Measurements from ENCODE around the gene CCSER1.
"Not testable (repeated sequence)": the region's sequence is repeated elsewhere in the genome, so short reads cannot be mapped to it uniquely, and the experiment has no call there.

Gene CCSER1

DNA sequence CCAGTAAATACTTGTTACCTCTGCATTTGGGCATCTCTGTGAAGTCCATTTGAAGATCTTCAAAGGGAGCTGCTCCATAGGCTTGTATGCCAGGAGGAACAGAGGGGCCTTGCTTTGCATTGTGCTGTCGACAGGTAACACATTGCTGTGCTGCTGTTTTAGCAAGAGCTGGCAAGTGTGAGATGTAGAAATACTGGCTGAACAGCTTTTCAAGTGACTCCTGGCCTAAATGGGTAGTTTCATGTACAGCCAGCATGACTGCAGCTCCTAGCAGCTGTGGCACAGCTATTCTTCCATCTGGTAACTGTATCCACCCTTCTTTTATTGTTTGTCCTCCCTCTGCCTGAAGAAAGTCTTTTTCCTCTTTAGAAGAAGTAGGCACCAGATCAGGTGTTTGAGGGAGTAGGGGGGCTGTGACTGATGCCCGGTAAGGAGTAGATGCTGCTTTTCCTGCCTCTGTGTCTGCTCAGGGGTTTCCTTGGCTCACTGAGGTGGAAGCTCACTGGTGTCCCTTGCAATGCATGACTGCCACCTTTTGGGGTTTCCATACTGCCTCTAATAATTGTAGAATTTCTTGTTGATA, 965.3 kb downstream of the CCSER1 start:
- DNase-seq = no peak

- not testable (repeated sequence) for DNase-seq
Measured at GRCh38 chr4:91094220-91094619, 967.0 kb downstream of the CCSER1 start.

GRCh38 chr4:91099666-91100065, 972.5 kb downstream of the CCSER1 start:
- DNase-seq = no peak

GRCh38 chr4:91108751-91109150, 981.6 kb downstream of the CCSER1 start:
- no peak for DNase-seq

- DNase-seq = no peak
Measured at GRCh38 chr4:91111556-91111955, 984.4 kb downstream of the CCSER1 start.

GRCh38 chr4:91113130-91113706, 986.0 kb downstream of the CCSER1 start:
- DNase-seq = no peak

- no peak for DNase-seq
Measured at GRCh38 chr4:91114386-91114785, 987.2 kb downstream of the CCSER1 start.

- DNase-seq = no peak
Measured at GRCh38 chr4:91116861-91117260, 989.7 kb downstream of the CCSER1 start.

- no peak for DNase-seq
Measured at GRCh38 chr4:91118597-91118996, 991.4 kb downstream of the CCSER1 start.

DNA sequence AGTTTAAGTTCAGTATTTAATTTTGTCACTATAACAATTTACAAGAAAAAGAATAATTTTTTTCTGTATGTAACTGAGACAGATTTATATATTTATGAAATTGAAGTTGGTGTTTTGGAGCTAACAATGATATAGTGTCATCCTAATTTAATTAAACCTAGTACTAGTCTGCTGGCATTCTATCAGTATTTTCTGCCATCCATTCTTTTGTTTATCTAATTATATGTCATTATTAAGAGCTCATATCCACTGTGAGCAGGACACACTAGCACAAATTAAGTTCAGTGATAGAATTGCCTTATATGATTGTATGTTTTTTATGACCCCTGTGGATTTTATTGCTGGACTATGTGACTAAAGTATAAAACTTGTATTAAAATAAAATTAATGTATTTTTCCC, 996.5 kb downstream of the CCSER1 start:
- no peak for DNase-seq

GRCh38 chr4:91127192-91127591, 1000.0 kb downstream of the CCSER1 start:
- DNase-seq = no peak

GRCh38 chr4:91127831-91128230, 1000.6 kb downstream of the CCSER1 start:
- DNase-seq = no peak

DNA sequence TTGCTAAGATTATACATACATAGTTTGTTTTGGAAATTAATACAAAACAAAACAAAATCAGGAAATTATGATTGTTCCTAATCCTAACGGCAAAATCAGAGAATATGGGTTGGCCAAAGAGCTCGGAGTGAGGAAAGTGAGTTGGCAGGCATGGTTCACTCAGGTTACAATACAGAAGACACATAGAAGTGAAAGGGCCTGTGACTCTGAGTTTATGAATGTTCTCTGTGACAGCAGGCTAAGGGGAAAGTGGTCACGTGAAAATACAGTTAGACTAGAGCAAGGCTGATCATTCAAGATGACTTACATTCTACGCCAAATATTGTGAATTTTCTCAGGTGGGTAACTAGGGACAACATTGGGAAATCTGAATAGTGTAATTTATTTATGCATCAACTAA, 1001.3 kb downstream of the CCSER1 start:
- DNase-seq = no peak

DNA sequence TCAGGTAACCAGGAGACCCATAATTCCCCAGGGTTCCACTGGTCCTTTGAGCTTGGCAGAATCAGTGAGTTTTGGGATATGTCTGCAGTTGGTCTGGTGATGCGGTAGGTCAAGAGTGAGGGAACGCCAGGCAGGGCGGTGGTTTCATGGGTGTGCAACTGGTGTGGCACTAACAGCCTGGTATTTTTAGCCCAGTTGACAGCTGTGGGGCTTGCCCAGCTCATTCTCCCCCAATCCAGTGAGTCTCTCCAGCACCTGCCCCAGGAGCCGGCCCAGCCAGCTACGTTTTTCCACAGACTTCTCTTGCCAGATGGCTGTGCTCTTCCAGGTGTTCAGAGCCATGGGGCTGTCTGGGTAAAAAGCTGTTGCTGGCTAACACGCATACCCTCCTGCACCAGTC, 1019.9 kb downstream of the CCSER1 start:
- no peak for DNase-seq

DNA sequence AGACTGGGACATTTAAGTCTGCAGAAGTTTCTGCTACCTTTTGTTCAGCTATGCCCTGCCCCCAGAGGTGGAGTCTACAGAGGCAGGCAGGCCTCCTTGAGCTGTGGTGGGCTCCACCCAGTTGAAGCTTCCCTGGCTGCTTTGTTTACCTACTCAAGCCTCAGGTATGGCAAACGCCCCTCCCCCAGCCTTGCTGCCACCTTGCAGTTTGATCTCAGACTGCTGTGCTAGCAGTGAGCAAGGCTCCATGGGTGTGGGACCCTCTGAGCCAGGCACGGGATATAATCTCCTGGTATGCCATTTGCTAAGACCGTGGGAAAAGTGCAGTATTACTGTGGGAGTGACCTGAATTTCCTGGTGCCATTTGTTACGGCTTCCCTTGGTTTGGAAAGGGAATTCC, 1026.8 kb downstream of the CCSER1 start:
- DNase-seq = not testable (repeated sequence)

DNA sequence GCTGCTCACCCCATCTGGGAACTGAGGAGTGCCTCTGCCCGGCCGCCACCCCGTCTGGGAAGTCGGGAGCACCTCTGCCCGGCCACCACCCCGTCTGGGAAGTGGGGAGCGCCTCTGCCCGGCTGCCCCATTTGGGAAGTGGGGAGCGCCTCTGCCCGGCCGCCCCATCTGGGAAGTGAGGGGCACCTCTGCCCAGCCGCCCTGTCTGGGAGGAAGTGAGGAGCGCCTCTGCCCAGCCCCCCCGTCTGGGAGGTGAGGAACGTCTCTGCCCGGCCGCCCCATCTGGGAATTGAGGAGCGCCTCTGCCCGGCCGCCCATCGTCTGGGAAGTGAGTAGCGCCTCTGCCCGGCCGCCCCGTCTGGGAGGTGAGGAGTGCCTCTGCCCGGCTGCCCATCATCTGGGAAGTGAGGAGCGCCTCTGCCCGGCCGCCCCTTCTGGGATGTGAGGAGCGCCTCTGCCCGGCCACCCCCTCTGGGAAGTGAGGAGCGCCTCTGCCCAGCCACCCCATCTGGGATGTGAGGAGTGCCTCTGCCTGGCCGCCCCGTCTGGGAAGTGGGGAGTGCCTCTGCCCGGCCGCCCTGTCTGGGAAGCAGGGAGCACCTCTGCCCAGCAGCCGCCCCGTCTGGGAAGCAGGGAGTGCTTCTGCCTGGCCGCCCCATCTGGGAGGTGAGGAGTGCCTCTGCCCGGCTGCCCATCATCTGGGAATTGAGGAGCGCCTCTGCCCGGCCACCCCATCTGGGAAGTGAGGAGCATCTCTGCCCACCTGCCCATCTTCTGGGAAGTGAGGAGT, 1040.9 kb downstream of the CCSER1 start:
- not testable (repeated sequence) for DNase-seq

- DNase-seq = no peak
Measured at GRCh38 chr4:91170768-91171167, 1043.6 kb downstream of the CCSER1 start.

DNA sequence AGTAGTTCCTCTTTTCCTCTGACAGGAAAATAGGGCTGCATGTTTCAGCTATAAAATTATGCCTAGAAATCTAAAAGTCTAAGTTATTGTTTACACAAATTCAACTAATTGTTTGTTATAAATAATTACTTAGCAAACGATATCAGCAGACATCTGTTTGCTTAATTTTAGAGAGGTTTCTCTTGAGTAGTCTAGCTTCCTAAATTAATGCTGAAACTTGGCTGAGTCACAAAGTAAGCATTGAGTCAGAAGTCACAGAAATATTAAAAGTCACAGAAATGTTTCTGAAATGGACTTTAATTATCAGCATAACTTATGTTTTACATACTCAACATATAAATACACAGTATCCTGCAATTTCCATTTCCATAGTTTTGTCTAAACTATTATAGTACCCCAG, 1044.0 kb downstream of the CCSER1 start:
- DNase-seq = no peak

DNA sequence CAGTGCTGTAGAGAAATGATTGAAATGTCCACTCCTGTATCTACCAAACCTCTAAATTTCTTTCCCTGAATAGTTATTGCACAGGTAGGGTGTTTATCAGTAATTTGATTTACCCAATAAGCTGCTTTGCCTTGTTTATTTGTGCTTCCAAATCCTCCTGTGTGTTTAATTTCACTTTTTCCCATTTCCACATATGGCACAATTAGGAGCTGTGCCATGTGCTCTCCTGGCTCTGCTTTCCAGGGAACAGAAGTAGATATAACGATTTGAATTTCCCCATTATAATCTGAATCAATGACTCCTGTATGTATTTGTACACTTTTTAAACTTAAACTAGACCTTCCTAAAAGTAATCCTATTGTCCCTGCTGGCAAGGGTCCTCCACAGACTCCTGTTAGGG, 1057.9 kb downstream of the CCSER1 start:
- not testable (repeated sequence) for DNase-seq

DNA sequence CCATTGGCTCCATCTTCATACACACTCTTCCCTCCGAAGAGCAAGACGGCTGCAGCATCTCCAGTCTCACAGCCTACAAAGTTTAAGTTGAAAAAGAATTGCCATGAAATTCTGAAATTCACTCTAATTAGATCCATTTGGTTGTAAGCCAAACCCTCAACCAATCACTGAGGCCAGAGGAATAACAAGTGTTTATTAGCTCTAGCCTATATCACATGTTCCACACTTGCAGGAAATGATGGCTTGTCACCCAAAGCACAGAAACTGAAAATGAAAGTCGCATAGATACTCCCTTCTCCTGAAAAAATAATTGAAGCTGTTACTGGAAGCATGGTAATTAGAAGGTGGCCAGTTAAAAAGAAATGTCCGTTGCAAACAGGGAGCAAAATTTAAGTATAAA, 1071.8 kb downstream of the CCSER1 start:
- no peak for DNase-seq

- DNase-seq = no peak
Measured at GRCh38 chr4:91207535-91207934, 1080.3 kb downstream of the CCSER1 start.

DNA sequence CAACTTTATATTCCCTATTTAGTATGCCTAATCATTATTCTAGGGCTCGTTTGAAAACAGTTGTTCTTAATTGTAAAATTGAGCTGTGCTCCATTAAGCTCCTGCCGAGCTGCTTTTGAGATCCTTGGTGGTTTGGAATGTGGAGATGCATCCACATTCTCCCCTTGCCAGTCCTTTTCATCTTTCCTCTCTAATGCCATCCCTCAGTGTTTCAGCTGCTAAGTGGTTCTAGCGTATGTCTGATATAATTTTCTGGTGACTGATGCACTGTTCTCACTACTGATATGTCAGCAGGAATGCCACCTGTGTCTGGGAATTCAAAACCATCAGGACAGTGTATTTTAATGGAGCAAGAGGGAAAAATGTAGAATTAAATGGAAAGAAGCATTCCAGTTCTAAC, 1085.0 kb downstream of the CCSER1 start:
- DNase-seq = no peak

DNA sequence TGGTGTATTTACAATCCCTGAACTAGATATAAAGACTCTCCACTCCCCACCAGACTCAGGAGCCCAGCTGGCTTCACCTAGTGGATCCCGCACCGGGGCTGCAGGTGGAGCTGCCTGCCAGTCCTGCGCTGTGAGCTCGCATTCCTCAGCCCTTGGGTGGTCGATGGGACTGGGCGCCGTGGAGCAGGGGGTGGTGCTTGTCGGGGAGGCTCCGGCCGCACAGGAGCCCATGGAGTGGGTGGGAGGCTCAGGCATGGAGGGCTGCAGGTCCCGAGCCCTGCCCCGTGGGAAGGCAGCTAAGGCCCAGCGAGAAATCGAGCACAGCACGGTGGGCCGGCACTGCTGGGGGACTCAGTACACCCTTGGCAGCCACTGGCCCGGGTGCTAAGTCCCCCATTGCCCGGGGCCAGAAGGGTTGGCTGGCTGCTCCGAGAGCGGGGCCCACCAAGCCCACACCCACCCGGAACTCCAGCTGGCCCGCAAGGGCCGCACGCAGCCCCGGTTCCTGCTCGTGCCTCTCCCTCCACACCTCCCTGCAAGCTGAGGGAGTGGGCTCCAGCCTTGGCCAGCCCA, 1090.7 kb downstream of the CCSER1 start:
- DNase-seq = not testable (repeated sequence)

GRCh38 chr4:91220315-91220714, 1093.1 kb downstream of the CCSER1 start:
- no peak for DNase-seq

Measured in stimulated activated CD4-positive, alpha-beta T cell treated with anti-CD3 and anti-CD28 coated beads, Interleukin-4, amount 100 ng/mL, for 4 hours (primary cell).